ENCODE data around the gene DFFB.

The DFFB gene

GRCh38 chr1:3926956-3927355 is 69.7 kb downstream of the DFFB start:
- DNase-seq (ENCODE audit: low read depth) = no peak

GRCh38 chr1:3928586-3928985 is 71.3 kb downstream of the DFFB start:
- no peak for DNase-seq (ENCODE audit: low read depth)

- no peak for DNase-seq (ENCODE audit: low read depth)
Measured at GRCh38 chr1:3929126-3929525, 71.8 kb downstream of the DFFB start.

GRCh38 chr1:3930301-3931006 is 73.2 kb downstream of the DFFB start:
- no peak for DNase-seq (ENCODE audit: low read depth)

GRCh38 chr1:3931007-3931912 is 74.0 kb downstream of the DFFB start:
- DNase-seq (ENCODE audit: low read depth) = no peak

GRCh38 chr1:3932156-3932919 is 75.1 kb downstream of the DFFB start:
- no peak for DNase-seq (ENCODE audit: low read depth)

Data from activated gamma-delta T cell treated with anti-CD3 and anti-CD28 coated beads, Interleukin-2, amount 50 U/mL, for 16 hours (primary cell).